Coronary artery (tissue), 2 donors: ENCODE results near the gene AZGP1.
"Not testable (repeated sequence)": the region's sequence is repeated elsewhere in the genome, so short reads cannot be mapped to it uniquely, and the experiment has no call there.

Experiments
- DNase-seq: peaks from one replicate; pipeline ENCODE4 v3.0.0-alpha.2; 2017; ENCODE audit warnings: low spot score
- H3K27ac ChIP-seq, 2 donors: fragments of 200-600 bp; sonication (generic); one replicate each; pipeline ENCODE4 v1.5.1; 2016 to 2019
- H3K4me3 ChIP-seq: fragments of 200-600 bp; sonication (generic); 2 replicates; pipeline ENCODE4 v1.5.1; 2016; ENCODE audit warnings: mild to moderate bottlenecking, moderate library complexity
- TF ChIP-seq, protein P1 (sequence below): fragments of 200-600 bp; sonication (generic); IDR thresholded peaks from one replicate; pipeline ENCODE4 v1.5.1; 2019; ENCODE audit warnings: antibody characterized with exemption

The AZGP1 gene

DNA sequence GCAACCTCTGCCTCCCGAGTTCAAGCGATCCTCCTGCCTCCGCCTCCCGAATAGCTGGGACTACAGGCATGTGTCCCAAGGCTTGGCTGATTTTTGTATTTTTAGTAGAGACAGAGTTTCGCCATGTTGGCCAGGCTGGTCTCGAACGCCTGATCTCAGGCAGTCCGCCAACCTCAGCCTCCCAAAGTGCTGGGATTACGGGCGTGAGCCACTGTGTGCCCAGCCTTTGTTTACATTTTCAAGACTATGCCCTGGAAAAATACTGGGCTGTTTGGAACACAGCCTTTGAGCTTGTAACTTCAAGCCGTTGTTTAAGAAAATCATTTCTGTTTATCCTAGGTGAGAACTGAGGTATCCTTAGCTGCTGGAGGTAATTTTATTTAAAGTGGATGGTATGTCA is 41.5 kb upstream of the AZGP1 start:
- no peak for DNase-seq
- peak overlapping the region; percentile 43 for H3K4me3 ChIP-seq
- no peak overlapping the region for H3K27ac ChIP-seq
- TF ChIP-seq, protein P1, sequence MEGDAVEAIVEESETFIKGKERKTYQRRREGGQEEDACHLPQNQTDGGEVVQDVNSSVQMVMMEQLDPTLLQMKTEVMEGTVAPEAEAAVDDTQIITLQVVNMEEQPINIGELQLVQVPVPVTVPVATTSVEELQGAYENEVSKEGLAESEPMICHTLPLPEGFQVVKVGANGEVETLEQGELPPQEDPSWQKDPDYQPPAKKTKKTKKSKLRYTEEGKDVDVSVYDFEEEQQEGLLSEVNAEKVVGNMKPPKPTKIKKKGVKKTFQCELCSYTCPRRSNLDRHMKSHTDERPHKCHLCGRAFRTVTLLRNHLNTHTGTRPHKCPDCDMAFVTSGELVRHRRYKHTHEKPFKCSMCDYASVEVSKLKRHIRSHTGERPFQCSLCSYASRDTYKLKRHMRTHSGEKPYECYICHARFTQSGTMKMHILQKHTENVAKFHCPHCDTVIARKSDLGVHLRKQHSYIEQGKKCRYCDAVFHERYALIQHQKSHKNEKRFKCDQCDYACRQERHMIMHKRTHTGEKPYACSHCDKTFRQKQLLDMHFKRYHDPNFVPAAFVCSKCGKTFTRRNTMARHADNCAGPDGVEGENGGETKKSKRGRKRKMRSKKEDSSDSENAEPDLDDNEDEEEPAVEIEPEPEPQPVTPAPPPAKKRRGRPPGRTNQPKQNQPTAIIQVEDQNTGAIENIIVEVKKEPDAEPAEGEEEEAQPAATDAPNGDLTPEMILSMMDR: no peak

DNA sequence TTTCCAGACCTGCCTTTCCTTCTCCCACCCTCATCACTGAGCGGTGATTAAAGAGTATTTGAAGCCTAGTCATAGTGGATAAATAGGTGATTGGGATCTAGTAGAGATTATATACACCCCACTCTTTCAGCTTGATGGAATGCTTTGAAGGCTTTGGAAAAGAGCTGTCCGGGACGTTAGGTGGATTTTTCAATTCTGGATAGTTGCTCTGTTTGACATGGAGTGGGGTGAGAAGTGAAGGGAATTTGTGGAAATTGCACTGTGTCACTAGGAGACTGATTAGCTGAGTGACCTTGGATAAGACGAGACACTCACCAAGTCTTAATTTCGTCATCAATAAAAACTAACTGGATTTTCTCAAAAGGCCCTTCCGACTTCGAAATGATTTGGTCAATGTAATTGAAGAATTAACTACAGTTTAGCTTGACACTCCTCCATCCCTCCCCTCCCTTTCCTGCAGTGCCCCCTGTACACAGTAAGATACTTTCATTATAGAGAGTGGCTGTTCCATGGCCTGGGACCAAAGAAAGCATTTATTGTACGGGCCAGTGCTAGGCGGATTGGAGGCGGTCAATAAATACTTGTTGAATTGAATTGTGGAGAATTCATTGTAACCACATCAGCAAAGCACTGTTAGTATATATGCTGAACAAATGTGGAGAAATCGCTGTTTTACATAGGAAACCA is 40.5 kb upstream of the AZGP1 start:
- Histone ChIP-seq H3K27ac (peak overlapping the region; percentile 96 to 97), H3K4me3 (peak overlapping the region; percentile 93)
- no peak for DNase-seq
- TF ChIP-seq, protein P1: no peak

DNA sequence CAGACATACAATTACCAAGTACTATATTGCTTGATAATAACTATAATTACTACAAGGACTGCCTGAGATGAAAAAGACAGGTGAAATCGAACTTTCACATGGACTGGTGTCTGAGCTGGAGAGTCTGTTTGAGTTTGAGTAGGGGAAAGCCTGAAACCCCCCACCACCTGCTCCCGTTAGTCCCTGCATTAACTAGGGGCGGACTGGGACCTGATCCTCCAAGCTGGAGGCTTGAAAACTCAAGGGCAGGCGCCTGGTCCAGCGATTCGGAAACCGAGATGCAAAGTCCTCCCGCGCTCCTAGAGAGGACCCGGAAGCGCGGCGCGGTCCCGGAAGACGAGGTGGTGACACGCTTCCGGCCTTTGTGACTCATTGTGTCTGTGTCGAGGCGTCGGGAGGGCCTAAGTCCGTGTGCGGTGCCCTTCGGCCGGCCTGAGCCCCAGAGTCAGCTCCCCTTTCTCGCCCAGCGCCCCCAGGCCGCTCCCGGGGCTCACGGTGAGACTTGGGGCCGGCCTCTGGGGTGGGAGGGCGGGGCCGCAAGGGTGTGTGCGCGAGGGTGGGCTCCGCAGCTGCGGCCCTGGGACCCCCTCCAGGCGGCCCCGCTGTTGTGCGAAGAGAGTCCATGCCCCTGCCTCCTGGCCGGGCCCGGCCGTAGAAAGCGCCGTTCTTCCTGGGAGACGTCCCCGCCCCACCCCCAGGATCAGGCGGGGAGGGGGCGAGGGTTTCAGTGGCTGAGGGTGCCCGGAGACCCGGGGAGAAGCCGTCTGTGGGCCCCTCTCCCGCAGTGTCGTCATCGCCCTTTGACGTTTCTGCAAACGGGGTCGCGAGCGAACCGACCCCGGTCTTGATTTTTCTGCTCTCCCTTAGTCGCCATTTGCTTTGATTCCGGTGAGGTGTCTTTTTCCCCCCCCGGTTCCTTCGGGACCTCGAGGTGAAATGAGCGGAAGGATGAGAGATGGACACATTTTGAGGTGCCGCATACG is 39.7 kb upstream of the AZGP1 start, which contains the start of gene ZKSCAN1:
Gene ZKSCAN1, plus strand, starts transcription at position 365 of the 983 bp plus-strand sequence. CDS start 7,911 bp downstream, outside the sequence.
- Histone ChIP-seq H3K4me3 (peak within 1 kb of the TSS; percentile 93), H3K27ac (peak within 1 kb of the TSS; percentile 96 to 97)
- DNase-seq: peak; percentile 92
- TF ChIP-seq, protein P1: no peak

DNA sequence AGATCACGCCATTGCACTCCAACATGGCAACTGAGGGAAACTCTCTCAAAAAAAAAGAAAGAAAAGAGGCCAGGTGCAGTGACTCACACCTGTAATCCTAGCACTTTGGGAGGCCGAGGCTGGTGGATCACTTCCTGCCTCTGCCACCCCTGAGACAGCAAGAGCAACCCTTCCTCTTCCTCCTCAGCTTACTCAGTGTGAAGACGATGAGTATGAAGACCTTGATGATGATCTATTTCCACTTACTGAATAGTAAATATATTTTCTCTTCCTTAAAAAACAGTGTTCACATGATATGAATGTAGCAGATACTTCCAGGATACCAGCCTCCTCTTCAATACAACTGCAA is 37.5 kb upstream of the AZGP1 start:
- Histone ChIP-seq H3K4me3 (no peak overlapping the region), H3K27ac (no peak overlapping the region)
- no peak for DNase-seq
- TF ChIP-seq, protein P1: no peak

DNA sequence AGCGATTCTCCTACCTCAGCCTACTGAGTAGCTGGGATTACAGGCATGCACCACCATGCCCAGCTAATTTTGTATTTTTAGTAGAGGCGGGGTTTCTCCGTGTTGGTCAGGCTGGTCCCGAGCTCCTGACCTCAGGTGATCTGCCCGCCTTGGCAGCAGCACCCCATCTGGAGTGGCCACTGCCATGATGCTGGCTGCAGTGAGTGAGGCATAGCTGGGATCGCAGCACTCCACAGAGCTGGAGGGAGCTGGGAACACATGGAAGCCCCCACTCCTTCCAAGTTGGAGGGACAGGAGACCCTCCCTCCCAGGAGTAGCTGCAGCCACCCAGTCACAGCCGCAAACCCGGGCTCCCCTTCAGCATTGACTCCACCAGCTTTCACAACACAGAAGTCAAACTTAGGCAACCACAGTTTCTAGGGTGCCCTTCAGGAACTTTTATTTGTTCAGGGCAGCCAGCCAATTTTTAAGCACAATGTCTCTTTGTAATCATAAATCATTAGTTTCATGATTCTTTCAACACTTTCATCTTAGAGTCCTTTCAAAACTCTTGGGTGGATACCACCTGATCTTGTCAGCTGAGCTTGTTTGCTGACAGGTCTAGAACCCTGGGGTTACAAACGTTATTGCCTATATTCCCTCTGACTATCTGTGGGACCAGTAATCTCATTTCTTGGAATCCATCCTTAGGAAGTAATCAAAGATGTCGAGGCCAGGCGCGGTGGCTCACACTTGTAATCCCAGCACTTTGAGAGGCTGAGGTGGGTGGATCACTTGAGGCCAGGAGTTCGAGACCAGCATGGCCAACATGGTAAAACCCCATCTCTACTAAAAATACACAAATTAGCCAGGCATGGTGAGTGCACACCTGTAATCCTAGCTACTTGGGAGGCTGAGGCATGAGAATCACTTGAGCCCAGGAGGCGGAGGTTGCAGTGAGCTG is 36.8 kb upstream of the AZGP1 start:
- DNase-seq, H3K27ac ChIP-seq, H3K4me3 ChIP-seq: not testable (repeated sequence)

DNA sequence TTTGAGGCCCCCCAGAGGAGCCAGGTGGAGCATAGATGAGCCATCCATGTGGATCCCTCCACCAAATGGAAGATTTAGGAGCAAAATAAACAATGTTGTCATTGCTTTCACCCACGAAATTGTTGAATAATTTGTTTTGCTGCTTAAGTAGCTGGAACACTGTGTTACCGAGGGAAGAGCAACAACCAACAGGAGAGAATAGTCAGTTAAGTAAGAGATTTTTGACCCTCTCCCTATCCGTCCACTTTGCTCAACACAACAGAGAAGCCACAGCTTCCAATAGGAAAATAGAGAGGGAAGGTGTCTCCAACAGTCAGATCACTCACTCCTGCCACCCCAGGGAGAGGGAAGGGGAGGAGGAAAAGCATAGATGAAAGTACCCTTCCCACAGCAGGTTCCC is 35.7 kb upstream of the AZGP1 start:
- Histone ChIP-seq H3K4me3 (no peak overlapping the region), H3K27ac (no peak overlapping the region)
- DNase-seq: no peak
- TF ChIP-seq, protein P1: no peak

DNA sequence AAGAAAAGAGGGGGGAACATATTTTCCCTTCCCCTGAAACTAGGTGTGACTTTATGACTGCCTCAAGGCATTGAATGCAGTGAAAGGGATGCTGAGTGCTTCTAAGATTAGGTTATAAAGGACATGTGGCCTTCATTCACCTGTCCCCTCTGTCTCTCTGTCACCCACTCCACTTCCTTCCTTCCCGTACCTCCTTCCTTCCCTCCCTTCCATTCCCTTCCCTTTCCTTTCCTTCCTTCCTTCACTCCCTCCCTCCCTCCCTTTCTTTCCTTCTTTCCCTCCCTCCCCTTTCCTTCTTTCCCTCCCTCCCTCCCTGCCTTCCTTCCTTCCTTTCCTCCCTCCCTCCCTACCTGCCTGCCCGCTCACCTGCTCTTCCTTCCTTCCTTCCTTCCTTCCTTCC is 35.1 kb upstream of the AZGP1 start:
- no peak for DNase-seq
- TF ChIP-seq, protein P1: no peak
- Histone ChIP-seq H3K27ac (no peak overlapping the region), H3K4me3 (no peak overlapping the region)

DNA sequence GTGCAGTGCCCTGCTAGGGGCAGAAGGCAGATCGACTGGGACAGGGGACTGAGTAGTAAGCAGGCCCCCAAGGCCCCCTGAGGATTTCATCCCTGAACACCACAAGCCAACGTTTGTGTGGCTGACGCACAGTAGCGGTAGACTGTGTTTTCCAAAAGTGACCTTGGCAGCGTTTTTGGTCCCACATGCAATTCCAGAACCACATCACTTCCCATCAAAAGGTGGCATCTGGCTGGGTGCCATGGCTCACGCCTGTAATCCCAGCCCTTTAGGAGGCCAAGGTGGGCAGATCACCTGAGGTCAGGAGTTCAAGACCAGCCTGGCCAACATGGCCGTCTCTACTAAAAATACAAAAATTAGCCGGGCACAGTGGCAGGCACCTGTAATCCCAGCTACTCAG is 34.1 kb upstream of the AZGP1 start:
- not testable (repeated sequence) for DNase-seq, H3K4me3 ChIP-seq, H3K27ac ChIP-seq
